DMS79 treated with DMSO at 0.1 percent for 48 hours (cell line): ENCODE measurements around the gene BRSK2.

Source experiments
- DNase-seq: peaks from one replicate; lab custom pipeline; 2025; lab: John Stamatoyannopoulos, UW

BRSK2 gene

GRCh38 chr11:1438261-1438966 is 48.7 kb downstream of the BRSK2 start:
- DNase-seq = no peak

GRCh38 chr11:1438967-1439330 is 49.2 kb downstream of the BRSK2 start:
- DNase-seq = no peak

GRCh38 chr11:1439341-1439740 is 49.6 kb downstream of the BRSK2 start:
- DNase-seq = no peak

GRCh38 chr11:1440066-1440465 is 50.3 kb downstream of the BRSK2 start:
- no peak for DNase-seq

GRCh38 chr11:1440496-1440895 is 50.8 kb downstream of the BRSK2 start:
- no peak for DNase-seq

GRCh38 chr11:1442163-1442562 is 52.4 kb downstream of the BRSK2 start:
- DNase-seq = no peak

- no peak for DNase-seq
Measured at GRCh38 chr11:1442807-1443366, 53.2 kb downstream of the BRSK2 start.

GRCh38 chr11:1443737-1444136 is 54.0 kb downstream of the BRSK2 start:
- no peak for DNase-seq

- DNase-seq = no peak
Measured at GRCh38 chr11:1444321-1444720, 54.6 kb downstream of the BRSK2 start.

- DNase-seq = no peak
Measured at GRCh38 chr11:1444823-1445422, 55.2 kb downstream of the BRSK2 start.

GRCh38 chr11:1445741-1446445 is 56.2 kb downstream of the BRSK2 start:
- DNase-seq = no peak

- no peak for DNase-seq
Measured at GRCh38 chr11:1446623-1447022, 56.9 kb downstream of the BRSK2 start.

- no peak for DNase-seq
Measured at GRCh38 chr11:1447845-1448825, 58.4 kb downstream of the BRSK2 start.

GRCh38 chr11:1448882-1449281 is 59.1 kb downstream of the BRSK2 start:
- no peak for DNase-seq

GRCh38 chr11:1449490-1450243 is 59.9 kb downstream of the BRSK2 start:
- no peak for DNase-seq

GRCh38 chr11:1450344-1450875 is 60.7 kb downstream of the BRSK2 start:
- no peak for DNase-seq

GRCh38 chr11:1450949-1451710 is 61.4 kb downstream of the BRSK2 start:
- no peak for DNase-seq

- no peak for DNase-seq
Measured at GRCh38 chr11:1451781-1452470, 62.2 kb downstream of the BRSK2 start.

- no peak for DNase-seq
Measured at GRCh38 chr11:1452744-1453143, 63.0 kb downstream of the BRSK2 start.
